Measurements from ENCODE around the gene FARSB.

DNA sequence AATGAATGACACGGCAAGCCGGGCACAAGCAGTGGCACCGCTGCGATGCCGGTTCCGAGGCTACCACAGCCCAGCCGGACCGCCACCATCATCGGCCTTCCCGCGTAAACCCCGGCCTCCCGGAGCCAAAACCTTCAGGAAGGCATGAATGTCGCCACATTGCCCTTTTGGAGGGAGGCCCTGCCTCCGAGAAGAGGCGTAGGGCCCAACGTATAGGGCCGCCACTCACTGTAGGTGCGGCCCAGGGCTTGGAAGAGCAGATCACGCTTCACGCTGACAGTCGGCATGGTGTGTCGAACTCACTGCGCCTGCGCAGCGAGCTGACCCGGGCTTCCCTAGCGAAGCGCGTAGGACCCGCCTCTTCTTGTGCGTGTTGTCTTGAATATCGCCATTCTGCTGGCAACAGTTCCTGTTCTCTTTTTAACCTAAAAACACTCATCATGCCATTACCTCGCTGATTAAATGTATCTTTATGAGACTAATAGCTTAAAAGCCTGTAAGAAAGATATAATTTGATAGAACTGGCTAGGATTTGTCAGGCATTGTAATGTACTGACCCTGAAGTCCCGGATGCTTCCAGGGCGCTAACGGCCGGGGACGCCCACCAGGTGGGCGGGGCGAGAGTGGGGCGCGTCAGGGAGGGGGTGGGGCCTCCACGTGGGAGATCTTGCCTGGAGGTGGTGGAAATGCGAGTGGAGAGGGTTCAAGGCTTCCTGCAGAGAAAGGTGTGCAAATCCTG is at the start of gene FARSB:
- TF ChIP-seq, protein P1, sequence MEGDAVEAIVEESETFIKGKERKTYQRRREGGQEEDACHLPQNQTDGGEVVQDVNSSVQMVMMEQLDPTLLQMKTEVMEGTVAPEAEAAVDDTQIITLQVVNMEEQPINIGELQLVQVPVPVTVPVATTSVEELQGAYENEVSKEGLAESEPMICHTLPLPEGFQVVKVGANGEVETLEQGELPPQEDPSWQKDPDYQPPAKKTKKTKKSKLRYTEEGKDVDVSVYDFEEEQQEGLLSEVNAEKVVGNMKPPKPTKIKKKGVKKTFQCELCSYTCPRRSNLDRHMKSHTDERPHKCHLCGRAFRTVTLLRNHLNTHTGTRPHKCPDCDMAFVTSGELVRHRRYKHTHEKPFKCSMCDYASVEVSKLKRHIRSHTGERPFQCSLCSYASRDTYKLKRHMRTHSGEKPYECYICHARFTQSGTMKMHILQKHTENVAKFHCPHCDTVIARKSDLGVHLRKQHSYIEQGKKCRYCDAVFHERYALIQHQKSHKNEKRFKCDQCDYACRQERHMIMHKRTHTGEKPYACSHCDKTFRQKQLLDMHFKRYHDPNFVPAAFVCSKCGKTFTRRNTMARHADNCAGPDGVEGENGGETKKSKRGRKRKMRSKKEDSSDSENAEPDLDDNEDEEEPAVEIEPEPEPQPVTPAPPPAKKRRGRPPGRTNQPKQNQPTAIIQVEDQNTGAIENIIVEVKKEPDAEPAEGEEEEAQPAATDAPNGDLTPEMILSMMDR (IDR thresholded peaks at IDR 0.05), result peak in 1 of 3 experiments; percentile 22
- no peak for TF ChIP-seq POLR2A (IDR thresholded peaks at IDR 0.05)
